ENCODE measurements around the gene SBNO2. TPM values are rescaled to one million over a fixed set of nuclear protein-coding genes. Genes with fewer than 3 reads are reported as not detected.

The SBNO2 gene
- polyA plus RNA-seq, 1 of the 3 experiments (the other 2 are of a cell fraction), result 18.3 TPM

- TF ChIP-seq FOXJ3 (CRISPR knock-in tag; IDR thresholded peaks at IDR 0.05) (no peak), SIN3A (IDR thresholded peaks at IDR 0.05; ENCODE audit: borderline replicate concordance, low read depth, low read length) (no peak), TEAD4 (IDR thresholded peaks at IDR 0.05; ENCODE audit: borderline replicate concordance, insufficient read depth) (no peak)
Observed at GRCh38 chr19:1164684-1165531, 9.2 kb downstream of the SBNO2 start (continued).

DNA sequence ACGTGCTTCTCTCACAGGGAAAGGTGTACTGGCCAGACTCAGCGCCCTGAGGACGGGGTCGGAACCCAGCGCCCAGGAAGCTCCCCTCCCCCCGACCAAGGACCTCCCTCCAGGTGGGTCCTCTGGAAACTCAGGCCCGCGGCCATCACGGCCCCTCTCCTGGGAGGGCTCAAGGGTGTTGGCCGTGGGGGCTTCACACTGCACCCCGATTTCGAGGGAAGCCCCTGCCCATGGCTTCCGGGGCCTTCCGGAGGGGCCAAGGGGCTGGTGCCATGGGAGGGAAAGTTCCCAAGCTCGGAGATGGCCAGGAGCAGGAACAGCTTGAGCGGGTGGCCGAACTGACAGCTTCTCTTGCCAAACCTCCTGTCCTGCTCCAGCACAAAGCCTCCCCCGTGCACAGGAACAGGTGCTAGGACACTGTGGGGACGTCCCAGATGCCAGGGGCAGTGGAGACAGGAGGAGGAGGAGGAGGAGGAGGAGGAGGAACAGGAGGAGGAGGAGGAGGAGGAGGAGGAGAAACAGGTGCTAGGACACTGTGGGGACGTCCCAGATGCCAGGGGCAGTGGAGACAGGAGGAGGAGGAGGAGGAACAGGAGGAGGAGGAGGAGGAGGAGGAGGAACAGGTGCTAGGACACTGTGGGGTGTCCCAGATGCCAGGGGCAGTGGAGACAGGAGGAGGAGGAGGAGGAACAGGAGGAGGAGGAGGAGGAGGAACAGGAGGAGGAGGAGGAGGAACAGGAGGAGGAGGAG is 10.0 kb downstream of the SBNO2 start:
- peaks cover 50% of the 10 kb centered on the region for H4K20me1 ChIP-seq (ENCODE audit: insufficient read depth)
- peaks cover 0 to 5% of the 10 kb centered on the region in 2 experiments for H3K36me3 ChIP-seq (replicated peaks in 1 of 2; ENCODE audit: control insufficient read depth in 1 of 2, insufficient read depth in 2 of 2, low read length in 1 of 2)
- 87% methylated on average over 14 of the region's 20 CpGs for WGBS (ENCODE audit: low lambda C conversion rate)
- DNase-seq, result no peak
- H3K9ac ChIP-seq, result no peak overlapping the region
- H3K27ac ChIP-seq (ENCODE audit: low read depth in 2 of 2, low read length in 1 of 2), result no peak overlapping the region
- peaks cover 3% of the 10 kb centered on the region for H3F3A ChIP-seq (replicated peaks; ENCODE audit: insufficient read depth)
- peaks cover 66% of the 10 kb centered on the region for H3K79me2 ChIP-seq (ENCODE audit: insufficient read depth)
- H3K9me2 ChIP-seq, result no peaks in the 10 kb centered on the region
- no peaks in the 10 kb centered on the region for H3K27me3 ChIP-seq (ENCODE audit: insufficient read depth)
- POLR2A ChIA-PET, result interaction anchor here (1.0 kb wide), 1 partner anchor 9 kb away, joined by 4 read pairs; no protein-coding TSS in a partner anchor
- H2AFZ ChIP-seq (ENCODE audit: low read depth), result no peak overlapping the region
- TF ChIP-seq NRF1 (IDR thresholded peaks at IDR 0.05; ENCODE audit: low read depth, low read length) (no peak), EP300 (IDR thresholded peaks at IDR 0.05; ENCODE audit: borderline replicate concordance in 1 of 2, low read depth in 1 of 2, low read length in 1 of 2) (no peak), POLR2AphosphoS5 (IDR thresholded peaks at IDR 0.05; ENCODE audit: low read depth, low read length) (no peak), TCF12 (IDR thresholded peaks at IDR 0.05) (no peak), SMC3 (IDR thresholded peaks at IDR 0.05; ENCODE audit: low read depth, low read length) (no peak), RXRA (IDR thresholded peaks at IDR 0.05; ENCODE audit: borderline replicate concordance, low read depth) (no peak)
- peaks cover 3 to 6% of the 10 kb centered on the region in 2 experiments; a peak in 2 of 4 replicates for H3K4me1 ChIP-seq (ENCODE audit: control insufficient read depth in 1 of 2, insufficient read depth in 2 of 2, low read depth in 1 of 2, low read length in 1 of 2)
- H3K9me3 ChIP-seq, result no peaks in the 10 kb centered on the region
- no peak overlapping the region for H3K4me2 ChIP-seq
- CTCF ChIA-PET, result interaction anchor here (0.9 kb wide), 1 partner anchor 30 kb away, joined by 3 read pairs; no protein-coding TSS in a partner anchor
- H3K4me3 ChIP-seq (ENCODE audit: low read depth in 2 of 2, low read length in 1 of 2), result no peak overlapping the region

- Histone ChIP-seq H3K27me3 (ENCODE audit: insufficient read depth) (no peaks in the 10 kb centered on the region), H3K4me2 (no peak overlapping the region), H4K20me1 (ENCODE audit: insufficient read depth) (peaks cover 53% of the 10 kb centered on the region), H3K4me3 (ENCODE audit: low read depth in 2 of 2, low read length in 1 of 2) (no peak overlapping the region), H3K9me3 (no peaks in the 10 kb centered on the region), H3F3A (replicated peaks; ENCODE audit: insufficient read depth) (no peaks in the 10 kb centered on the region), H3K4me1 (ENCODE audit: control insufficient read depth in 1 of 2, insufficient read depth in 2 of 2, low read depth in 1 of 2, low read length in 1 of 2) (no peaks in the 10 kb centered on the region), H3K9me2 (no peaks in the 10 kb centered on the region), H3K36me3 (replicated peaks in 1 of 2; ENCODE audit: control insufficient read depth in 1 of 2, insufficient read depth in 2 of 2, low read length in 1 of 2) (peaks cover 0 to 7% of the 10 kb centered on the region in 2 experiments), H3K79me2 (ENCODE audit: insufficient read depth) (peaks cover 66% of the 10 kb centered on the region), H3K9ac (no peak overlapping the region), H2AFZ (ENCODE audit: low read depth) (no peak overlapping the region), H3K27ac (ENCODE audit: low read depth in 2 of 2, low read length in 1 of 2) (no peak overlapping the region)
- POLR2A ChIA-PET, result interaction anchor here (1.0 kb wide), 1 partner anchor 8 kb away, joined by 4 read pairs; no protein-coding TSS in a partner anchor
- no peak for DNase-seq
- CTCF ChIA-PET, result interaction anchor here (0.9 kb wide), 1 partner anchor 31 kb away, joined by 3 read pairs; no protein-coding TSS in a partner anchor
- WGBS (ENCODE audit: low lambda C conversion rate), result 93% methylated on average over 24 of the region's 41 CpGs
- TF ChIP-seq GATA2 (CRISPR knock-in tag; IDR thresholded peaks at IDR 0.05) (no peak), EZH2phosphoT487 (IDR thresholded peaks at IDR 0.05; ENCODE audit: borderline replicate concordance, low read depth) (no peak), NRF1 (IDR thresholded peaks at IDR 0.05; ENCODE audit: low read depth, low read length) (no peak), EP300 (IDR thresholded peaks at IDR 0.05; ENCODE audit: borderline replicate concordance in 1 of 2, low read depth in 1 of 2, low read length in 1 of 2) (no peak), FOSL2 (IDR thresholded peaks at IDR 0.05; ENCODE audit: borderline replicate concordance, low read depth) (no peak), SMC3 (IDR thresholded peaks at IDR 0.05; ENCODE audit: low read depth, low read length) (no peak), TEAD4 (IDR thresholded peaks at IDR 0.05; ENCODE audit: borderline replicate concordance, insufficient read depth) (no peak), YY1 (IDR thresholded peaks at IDR 0.05; ENCODE audit: low read depth) (no peak), ELF1 (IDR thresholded peaks at IDR 0.05) (no peak), USF1 (IDR thresholded peaks at IDR 0.05; ENCODE audit: borderline replicate concordance, low read depth) (no peak), RXRA (IDR thresholded peaks at IDR 0.05; ENCODE audit: borderline replicate concordance, low read depth) (no peak), CTCF (IDR thresholded peaks at IDR 0.05) (no peak), RAD21 (IDR thresholded peaks at IDR 0.05; ENCODE audit: low read length) (no peak)
- TF ChIP-seq, protein P1, sequence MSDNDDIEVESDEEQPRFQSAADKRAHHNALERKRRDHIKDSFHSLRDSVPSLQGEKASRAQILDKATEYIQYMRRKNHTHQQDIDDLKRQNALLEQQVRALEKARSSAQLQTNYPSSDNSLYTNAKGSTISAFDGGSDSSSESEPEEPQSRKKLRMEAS (IDR thresholded peaks at IDR 0.05; ENCODE audit: low read depth), result no peak
Observed at GRCh38 chr19:1163283-1163933, 10.7 kb downstream of the SBNO2 start.

Data from SK-N-SH (cell line).